GM19240 (cell line): ENCODE measurements around the gene PTBP3.
"Not testable (repeated sequence)": the region's sequence is repeated elsewhere in the genome, so short reads cannot be mapped to it uniquely, and the experiment has no call there.

Experiments
- DNase-seq: peaks from one replicate; pipeline ENCODE4 v3.0.0; 2011; ENCODE audit warnings: low spot score; ENCODE audit not compliant: insufficient read length

The PTBP3 gene

GRCh38 chr9:112332977-112333638, at the start of gene PTBP3:
TSS of gene PTBP3 (minus strand) at chr9:112333619. CDS start at chr9:112297865, 35,754 bp downstream.
- DNase-seq: peak; percentile 26

- DNase-seq: no peak
These were observed 49.3 kb upstream of the PTBP3 start for GRCh38 chr9:112382501-112383364.

- DNase-seq: no peak
These were observed 48.6 kb upstream of the PTBP3 start for GRCh38 chr9:112382066-112382465.

- DNase-seq: no peak
These were observed 47.4 kb upstream of the PTBP3 start for GRCh38 chr9:112380825-112381221.

GRCh38 chr9:112380102-112380824, 46.8 kb upstream of the PTBP3 start, which contains the start of gene HSDL2:
TSS of gene HSDL2 (plus strand) at chr9:112380108. CDS start at chr9:112380164, 56 bp downstream.
- DNase-seq: no peak

- DNase-seq: peak; percentile 70
These were observed 46.0 kb upstream of the PTBP3 start for GRCh38 chr9:112379177-112380101.

- no peak for DNase-seq
These were observed 45.1 kb upstream of the PTBP3 start for GRCh38 chr9:112378328-112379176.

- DNase-seq: no peak
These were observed 44.4 kb upstream of the PTBP3 start for GRCh38 chr9:112377684-112378327.

GRCh38 chr9:112377087-112377486, 43.7 kb upstream of the PTBP3 start:
- DNase-seq: no peak

GRCh38 chr9:112375361-112375760, 41.9 kb upstream of the PTBP3 start:
- no peak for DNase-seq

GRCh38 chr9:112374232-112374631, 40.8 kb upstream of the PTBP3 start:
- not testable (repeated sequence) for DNase-seq

- not testable (repeated sequence) for DNase-seq
These were observed 40.2 kb upstream of the PTBP3 start for GRCh38 chr9:112373666-112374065.

- no peak for DNase-seq
These were observed 37.6 kb upstream of the PTBP3 start for GRCh38 chr9:112371060-112371459.

- DNase-seq: no peak
These were observed 36.4 kb upstream of the PTBP3 start for GRCh38 chr9:112369817-112370216.

- no peak for DNase-seq
These were observed 34.0 kb upstream of the PTBP3 start for GRCh38 chr9:112367465-112367864.

- no peak for DNase-seq
These were observed 33.2 kb upstream of the PTBP3 start for GRCh38 chr9:112366591-112366990.

GRCh38 chr9:112365257-112365656, 31.8 kb upstream of the PTBP3 start:
- DNase-seq: not testable (repeated sequence)

- DNase-seq: no peak
These were observed 31.3 kb upstream of the PTBP3 start for GRCh38 chr9:112364761-112365160.

- no peak for DNase-seq
These were observed 28.2 kb upstream of the PTBP3 start for GRCh38 chr9:112361601-112362000.
